Measurements from ENCODE around the gene FGF7. TPM values are rescaled to one million over a fixed set of nuclear protein-coding genes. Genes with fewer than 3 reads are reported as not detected.
A peak's percentile ranks its signal among the peaks of the same experiment; 100 is the strongest.
"Not testable (repeated sequence)": the region's sequence is repeated elsewhere in the genome, so short reads cannot be mapped to it uniquely, and the experiment has no call there.

The FGF7 gene
- total RNA-seq, 1 donor from 2014 or later = 21.9 TPM

- H3K9me3 ChIP-seq = no peaks in the 10 kb centered on the region
- H3K27me3 ChIP-seq = no peaks in the 10 kb centered on the region
- H3K4me1 ChIP-seq = no peaks in the 10 kb centered on the region
- no peak for TF ChIP-seq CTCF (IDR thresholded peaks at IDR 0.05)
- no peak overlapping the region for H3K27ac ChIP-seq
- no peak for DNase-seq
- intact Hi-C loops (cut with DNase I) = no loop called here
- H3K4me3 ChIP-seq = no peak overlapping the region
- no peak for ATAC-seq
- no peaks in the 10 kb centered on the region for H3K36me3 ChIP-seq
Measured at GRCh38 chr15:49387471-49387870, 35.6 kb upstream of the FGF7 start.

- H3K27me3 ChIP-seq; H3K36me3 ChIP-seq; ATAC-seq; H3K9me3 ChIP-seq; H3K4me3 ChIP-seq; intact Hi-C loops (cut with DNase I); H3K27ac ChIP-seq; H3K4me1 ChIP-seq; DNase-seq: not testable (repeated sequence)
Measured at GRCh38 chr15:49402515-49403296, 20.3 kb upstream of the FGF7 start.

DNA sequence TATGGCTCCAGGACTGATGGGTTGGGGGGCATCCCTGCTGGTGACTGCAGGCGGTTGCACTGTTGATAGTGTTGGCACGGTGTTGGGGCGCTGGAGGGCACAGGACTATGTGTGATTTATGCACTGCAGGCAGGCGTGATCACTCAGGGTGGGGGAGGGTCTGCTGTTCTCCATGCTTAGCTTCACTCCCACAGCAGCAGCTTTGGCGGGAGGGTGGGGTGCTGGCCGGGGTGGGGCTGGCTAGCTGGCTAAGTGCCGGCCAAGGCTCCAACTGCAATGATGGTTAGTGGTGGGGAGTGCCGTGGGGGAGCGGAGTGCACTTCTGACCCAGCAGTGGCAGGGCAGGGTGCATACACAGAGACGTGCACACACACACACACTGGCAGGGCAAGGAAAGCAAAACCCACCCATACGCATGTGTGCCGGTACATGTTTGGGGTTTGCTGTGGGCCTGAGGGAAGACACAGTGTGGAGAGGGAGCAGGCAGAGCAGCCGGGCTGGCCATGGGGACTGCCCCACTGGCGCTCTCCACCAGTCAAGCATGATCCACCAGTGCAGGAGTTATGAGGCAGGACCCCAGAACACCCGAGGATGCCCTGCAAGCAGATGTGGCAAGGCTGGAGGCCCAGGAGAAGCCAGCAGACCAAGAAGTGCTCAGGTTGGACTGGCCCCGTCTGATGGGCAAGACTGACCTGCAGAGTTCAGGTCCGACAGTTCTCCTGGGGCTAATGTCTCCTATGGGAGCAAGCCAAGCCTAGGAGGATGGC, 16.5 kb upstream of the FGF7 start:
- H3K4me3 ChIP-seq = no peak overlapping the region
- H3K27me3 ChIP-seq = no peaks in the 10 kb centered on the region
- H3K4me1 ChIP-seq = no peaks in the 10 kb centered on the region
- ATAC-seq (peak; percentile 31), DNase-seq (peak; percentile 55)
- H3K36me3 ChIP-seq = no peaks in the 10 kb centered on the region
- TF ChIP-seq CTCF (IDR thresholded peaks at IDR 0.05) = no peak
- intact Hi-C loops (cut with DNase I) = no loop called here
- no peaks in the 10 kb centered on the region for H3K9me3 ChIP-seq
- no peak overlapping the region for H3K27ac ChIP-seq

DNA sequence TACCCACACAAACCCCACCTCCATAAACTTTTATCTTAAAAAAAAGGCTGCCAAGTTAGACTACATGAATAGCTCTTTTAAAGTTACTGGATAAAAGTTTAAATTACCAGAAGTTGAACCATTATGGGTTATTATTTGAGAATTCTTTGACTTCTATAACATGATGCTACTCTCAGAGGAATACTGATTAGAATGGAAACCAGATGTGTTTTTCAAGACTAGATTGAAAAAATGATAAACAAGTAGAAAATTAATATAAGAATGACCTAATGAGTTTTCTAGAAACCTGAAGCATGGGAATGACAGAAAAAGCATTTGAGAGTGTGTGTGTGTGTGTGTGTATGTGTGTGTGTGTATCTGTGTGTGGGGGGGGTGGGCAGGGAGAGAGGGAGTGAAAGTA, 12.4 kb upstream of the FGF7 start:
- Histone ChIP-seq H3K27me3 (no peaks in the 10 kb centered on the region), H3K4me3 (no peak overlapping the region), H3K4me1 (no peaks in the 10 kb centered on the region), H3K27ac (no peak overlapping the region), H3K9me3 (no peaks in the 10 kb centered on the region), H3K36me3 (no peaks in the 10 kb centered on the region)
- ATAC-seq (no peak), DNase-seq (no peak)
- TF ChIP-seq CTCF (IDR thresholded peaks at IDR 0.05) = no peak
- intact Hi-C loops (cut with DNase I) = loop anchor here (10.0 kb wide), 1 partner anchor 176 kb away; no protein-coding TSS in a partner anchor

DNA sequence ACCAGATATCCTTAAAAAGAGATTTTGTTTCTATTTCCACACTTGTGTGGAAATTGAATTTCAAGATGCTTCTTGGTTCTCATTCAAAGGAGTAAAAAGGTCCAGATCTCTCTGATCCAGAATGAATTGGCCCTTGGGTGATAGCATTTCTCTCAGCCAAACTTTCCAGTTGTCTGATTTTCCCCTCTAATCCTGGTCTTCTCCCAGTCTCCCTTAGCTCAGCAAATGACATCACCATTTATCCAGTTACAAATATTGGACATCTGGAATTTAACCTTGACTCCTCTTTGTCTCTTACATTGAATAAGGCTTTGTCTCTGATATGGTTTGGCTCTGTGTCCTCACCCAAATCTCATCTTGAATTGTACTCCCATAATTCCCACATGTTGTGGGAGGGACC, 10.2 kb upstream of the FGF7 start:
- Histone ChIP-seq H3K36me3 (no peaks in the 10 kb centered on the region), H3K4me3 (no peak overlapping the region), H3K27me3 (no peaks in the 10 kb centered on the region), H3K4me1 (no peaks in the 10 kb centered on the region), H3K9me3 (no peaks in the 10 kb centered on the region), H3K27ac (no peak overlapping the region)
- DNase-seq (no peak), ATAC-seq (no peak)
- TF ChIP-seq CTCF (IDR thresholded peaks at IDR 0.05) = no peak
- intact Hi-C loops (cut with DNase I) = loop anchor here (10.0 kb wide), 1 partner anchor 178 kb away; no protein-coding TSS in a partner anchor

GRCh38 chr15:49415149-49415548, 7.9 kb upstream of the FGF7 start:
- Histone ChIP-seq H3K4me1 (no peaks in the 10 kb centered on the region), H3K27ac (no peak overlapping the region), H3K9me3 (no peaks in the 10 kb centered on the region), H3K27me3 (no peaks in the 10 kb centered on the region), H3K36me3 (no peaks in the 10 kb centered on the region), H3K4me3 (no peak overlapping the region)
- intact Hi-C loops (cut with DNase I) = loop anchor here (10.0 kb wide), 1 partner anchor 180 kb away; no protein-coding TSS in a partner anchor
- ATAC-seq = no peak
- DNase-seq = no peak
- no peak for TF ChIP-seq CTCF (IDR thresholded peaks at IDR 0.05)
